ENCODE measurements around the gene LY9. TPM values are rescaled to one million over a fixed set of nuclear protein-coding genes. Genes with fewer than 3 reads are reported as not detected.
A peak's percentile ranks its signal among the peaks of the same experiment; 100 is the strongest.

Gene LY9
- total and polyA plus RNA-seq, 2 of the 13 experiments (the other 11 are each of a cell fraction or from before 2014, with no cell fraction given) = not detected

DNA sequence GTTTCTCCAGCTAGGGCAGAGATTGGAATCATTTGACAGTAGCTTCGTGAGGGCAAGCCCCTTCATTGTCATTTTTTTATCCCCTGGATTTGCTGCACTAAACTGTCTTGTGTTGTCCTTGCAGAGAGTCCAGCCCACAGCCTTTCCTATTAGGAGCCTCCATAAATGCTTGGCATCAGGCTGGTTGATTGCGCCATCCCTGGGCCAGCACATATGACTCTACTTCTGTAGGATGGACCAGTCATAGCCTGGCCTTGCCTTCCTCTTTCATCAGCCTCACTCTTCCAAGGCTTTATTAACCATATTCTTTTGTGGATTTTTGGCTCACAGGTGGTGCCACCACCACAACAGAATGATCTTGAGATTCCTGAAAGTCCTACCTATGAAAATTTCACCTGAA lies 31.4 kb downstream of the LY9 start:
- no peak overlapping the region for H3K4me2 ChIP-seq (ENCODE audit: low read depth, low read length)
- H3K4me3 ChIP-seq (replicated peaks in 1 of 3; ENCODE audit: insufficient read depth in 1 of 3, low read depth in 2 of 3, low read length in 3 of 3) = no peak overlapping the region
- BruUV-seq (replicated peaks) = no TSS peak
- FAIRE-seq = no peak
- H4K20me1 ChIP-seq (ENCODE audit: insufficient read depth, low read length) = no peaks in the 10 kb centered on the region
- TF ChIP-seq IRF2 (CRISPR knock-in tag; IDR thresholded peaks at IDR 0.05) = no peak
- TF ChIP-seq CEBPB (IDR thresholded peaks at IDR 0.05; ENCODE audit: borderline replicate concordance, low read depth, low read length) = peak; percentile 72
- no peak for DNase-seq (ENCODE audit: low spot score)
- in situ Hi-C loops (cut with HindIII; ENCODE audit: extremely low pct_ligation_motif_present, low pct_unique_long_range_greater_than_20kb) = no loop called here
- 47% methylated on average over 2 of the region's 2 CpGs for WGBS (ENCODE audit: low lambda C conversion rate)
- CTCF ChIA-PET (ENCODE audit: low intra/inter-chr PET ratio, low total read pairs) = no interaction called here
- no peak overlapping the region for H3K9ac ChIP-seq (ENCODE audit: insufficient read depth, low read depth, low read length)
- no peak overlapping the region for H2AFZ ChIP-seq (ENCODE audit: low read length)
- H3K4me1 ChIP-seq (ENCODE audit: insufficient read depth, low read length) = no peaks in the 10 kb centered on the region
- no peaks in the 10 kb centered on the region for H3K27me3 ChIP-seq (ENCODE audit: control insufficient read depth in 1 of 2, insufficient read depth in 2 of 2, low read length in 2 of 2)
- no peak overlapping the region for H3K27ac ChIP-seq (ENCODE audit: extremely low read length, insufficient read depth, low read length)
- POLR2A ChIA-PET = no interaction called here
- H3K9me3 ChIP-seq (ENCODE audit: low read length) = no peaks in the 10 kb centered on the region
- intact Hi-C loops (cut with micrococcal nuclease; ENCODE audit: unreplicated experiment) = no loop called here
- no peaks in the 10 kb centered on the region for H3K79me2 ChIP-seq (ENCODE audit: insufficient read depth, low read length)
- ATAC-seq = no peak
- no peaks in the 10 kb centered on the region for H3K36me3 ChIP-seq (replicated peaks in 1 of 2; ENCODE audit: control insufficient read depth in 1 of 2, insufficient read depth in 2 of 2, low read length in 2 of 2)

DNA sequence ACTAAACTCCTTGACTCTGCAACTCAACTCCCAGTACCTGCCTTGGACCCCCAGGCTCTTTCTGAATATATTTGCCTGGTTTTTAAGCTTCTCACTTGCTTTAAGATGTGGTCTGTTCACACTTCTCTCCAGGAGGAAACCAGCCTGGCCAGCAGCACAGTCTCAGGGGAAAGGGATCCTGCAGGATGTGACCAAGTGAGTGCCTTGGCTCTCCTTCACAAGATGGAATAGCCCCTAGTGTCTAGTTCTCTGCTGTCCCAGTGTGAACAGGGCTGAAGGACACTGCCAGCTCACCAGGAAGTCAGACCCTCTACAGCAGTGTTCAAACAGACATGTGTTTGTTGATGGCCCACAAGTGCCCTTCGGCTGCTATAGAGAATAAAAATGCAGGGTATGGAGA lies 33.8 kb downstream of the LY9 start:
- Histone ChIP-seq H3K27ac (ENCODE audit: extremely low read length, insufficient read depth, low read length) (no peak overlapping the region), H3K9me3 (ENCODE audit: low read length) (no peaks in the 10 kb centered on the region), H3K36me3 (replicated peaks in 1 of 2; ENCODE audit: control insufficient read depth in 1 of 2, insufficient read depth in 2 of 2, low read length in 2 of 2) (no peaks in the 10 kb centered on the region), H2AFZ (ENCODE audit: low read length) (no peak overlapping the region), H3K4me1 (ENCODE audit: insufficient read depth, low read length) (no peaks in the 10 kb centered on the region), H3K4me2 (ENCODE audit: low read depth, low read length) (no peak overlapping the region), H4K20me1 (ENCODE audit: insufficient read depth, low read length) (no peaks in the 10 kb centered on the region), H3K27me3 (ENCODE audit: control insufficient read depth in 1 of 2, insufficient read depth in 2 of 2, low read length in 2 of 2) (no peaks in the 10 kb centered on the region), H3K79me2 (ENCODE audit: insufficient read depth, low read length) (no peaks in the 10 kb centered on the region), H3K9ac (ENCODE audit: insufficient read depth, low read depth, low read length) (no peak overlapping the region), H3K4me3 (replicated peaks in 1 of 3; ENCODE audit: insufficient read depth in 1 of 3, low read depth in 2 of 3, low read length in 3 of 3) (no peak overlapping the region)
- ChIA-PET POLR2A (no interaction called here), CTCF (ENCODE audit: low intra/inter-chr PET ratio, low total read pairs) (interaction anchor here (1.4 to 3.0 kb wide), 2 partner anchors 103 to 154 kb away, joined by 6 to 19 read pairs; no protein-coding TSS in a partner anchor)
- no peak for FAIRE-seq
- intact Hi-C loops (cut with micrococcal nuclease; ENCODE audit: unreplicated experiment) (loop anchor here (1.0 kb wide), 1 partner anchor 102 kb away; no protein-coding TSS in a partner anchor), in situ Hi-C loops (cut with HindIII; ENCODE audit: extremely low pct_ligation_motif_present, low pct_unique_long_range_greater_than_20kb) (loop anchor here (10.0 kb wide), 1 partner anchor 55 kb away; the partner anchor contains the start of gene ITLN1)
- no peak for ATAC-seq
- TF ChIP-seq, protein P1, sequence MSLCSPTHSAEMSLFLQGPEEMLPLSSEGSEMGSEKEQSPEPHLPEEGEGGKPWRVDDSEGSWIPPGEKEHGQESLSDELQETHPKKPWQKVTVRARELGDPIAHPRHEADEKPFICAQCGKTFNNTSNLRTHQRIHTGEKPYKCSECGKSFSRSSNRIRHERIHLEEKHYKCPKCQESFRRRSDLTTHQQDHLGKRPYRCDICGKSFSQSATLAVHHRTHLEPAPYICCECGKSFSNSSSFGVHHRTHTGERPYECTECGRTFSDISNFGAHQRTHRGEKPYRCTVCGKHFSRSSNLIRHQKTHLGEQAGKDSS (CRISPR knock-in tag; IDR thresholded peaks at IDR 0.05; ENCODE audit: borderline replicate concordance, low read depth) = no peak
- TF ChIP-seq RFX1 (IDR thresholded peaks at IDR 0.05) (no peak), ZKSCAN1 (IDR thresholded peaks at IDR 0.05; ENCODE audit: low read length) (no peak)
- BruUV-seq (replicated peaks) = no TSS peak
- WGBS (ENCODE audit: low lambda C conversion rate) = 79% methylated on average over 1 of the region's 1 CpG
- DNase-seq (ENCODE audit: low spot score) = no peak

Measured in HepG2 (cell line).